ENCODE measurements around the gene BBS2. TPM values are rescaled to one million over a fixed set of nuclear protein-coding genes. Genes with fewer than 3 reads are reported as not detected.

Gene BBS2
- total and polyA plus RNA-seq, 4 donors = 7.1 to 13.8 (median 11.1) TPM

DNA sequence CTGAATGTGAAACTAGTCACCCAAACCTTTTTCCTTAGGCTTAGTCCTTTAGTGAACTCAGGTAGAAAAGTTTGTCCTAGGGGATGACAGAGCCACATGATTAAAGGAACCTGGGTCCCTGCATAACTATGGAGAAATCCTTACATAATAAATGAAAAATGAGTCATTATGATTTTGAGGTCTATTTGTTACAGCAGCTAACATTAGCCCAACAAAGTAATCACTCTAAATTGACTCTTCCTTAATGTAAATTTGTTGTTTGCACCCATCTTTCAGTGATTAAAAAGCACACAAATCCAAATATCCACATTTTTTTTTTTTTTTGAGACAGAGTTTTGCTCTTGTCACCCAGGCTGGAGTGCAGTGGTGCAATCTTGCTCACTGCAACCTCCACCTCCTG, 36.4 kb downstream of the BBS2 start:
- TF ChIP-seq TAF1 (conservative IDR thresholded peaks at IDR 0.05) = no peak
- no peak for TF ChIP-seq GABPA (IDR thresholded peaks at IDR 0.05 in 1 of 2, conservative IDR thresholded peaks at IDR 0.05 in 1 of 2)
- no peak for TF ChIP-seq HNF4G (IDR thresholded peaks at IDR 0.05)
- TF ChIP-seq, protein P1, sequence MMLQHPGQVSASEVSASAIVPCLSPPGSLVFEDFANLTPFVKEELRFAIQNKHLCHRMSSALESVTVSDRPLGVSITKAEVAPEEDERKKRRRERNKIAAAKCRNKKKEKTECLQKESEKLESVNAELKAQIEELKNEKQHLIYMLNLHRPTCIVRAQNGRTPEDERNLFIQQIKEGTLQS (IDR thresholded peaks at IDR 0.05) = no peak
- TF ChIP-seq NR2F2 (IDR thresholded peaks at IDR 0.05) = no peak
- TF ChIP-seq RXRA (IDR thresholded peaks at IDR 0.05) = no peak
- TF ChIP-seq RAD21 (IDR thresholded peaks at IDR 0.05) = no peak
- TF ChIP-seq EGR1 (IDR thresholded peaks at IDR 0.05; ENCODE audit: low read depth in 2 of 2) = no peak
- TF ChIP-seq, protein P2, sequence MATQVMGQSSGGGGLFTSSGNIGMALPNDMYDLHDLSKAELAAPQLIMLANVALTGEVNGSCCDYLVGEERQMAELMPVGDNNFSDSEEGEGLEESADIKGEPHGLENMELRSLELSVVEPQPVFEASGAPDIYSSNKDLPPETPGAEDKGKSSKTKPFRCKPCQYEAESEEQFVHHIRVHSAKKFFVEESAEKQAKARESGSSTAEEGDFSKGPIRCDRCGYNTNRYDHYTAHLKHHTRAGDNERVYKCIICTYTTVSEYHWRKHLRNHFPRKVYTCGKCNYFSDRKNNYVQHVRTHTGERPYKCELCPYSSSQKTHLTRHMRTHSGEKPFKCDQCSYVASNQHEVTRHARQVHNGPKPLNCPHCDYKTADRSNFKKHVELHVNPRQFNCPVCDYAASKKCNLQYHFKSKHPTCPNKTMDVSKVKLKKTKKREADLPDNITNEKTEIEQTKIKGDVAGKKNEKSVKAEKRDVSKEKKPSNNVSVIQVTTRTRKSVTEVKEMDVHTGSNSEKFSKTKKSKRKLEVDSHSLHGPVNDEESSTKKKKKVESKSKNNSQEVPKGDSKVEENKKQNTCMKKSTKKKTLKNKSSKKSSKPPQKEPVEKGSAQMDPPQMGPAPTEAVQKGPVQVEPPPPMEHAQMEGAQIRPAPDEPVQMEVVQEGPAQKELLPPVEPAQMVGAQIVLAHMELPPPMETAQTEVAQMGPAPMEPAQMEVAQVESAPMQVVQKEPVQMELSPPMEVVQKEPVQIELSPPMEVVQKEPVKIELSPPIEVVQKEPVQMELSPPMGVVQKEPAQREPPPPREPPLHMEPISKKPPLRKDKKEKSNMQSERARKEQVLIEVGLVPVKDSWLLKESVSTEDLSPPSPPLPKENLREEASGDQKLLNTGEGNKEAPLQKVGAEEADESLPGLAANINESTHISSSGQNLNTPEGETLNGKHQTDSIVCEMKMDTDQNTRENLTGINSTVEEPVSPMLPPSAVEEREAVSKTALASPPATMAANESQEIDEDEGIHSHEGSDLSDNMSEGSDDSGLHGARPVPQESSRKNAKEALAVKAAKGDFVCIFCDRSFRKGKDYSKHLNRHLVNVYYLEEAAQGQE (IDR thresholded peaks at IDR 0.05) = no peak
- TF ChIP-seq SP1 (IDR thresholded peaks at IDR 0.05) = no peak
- TF ChIP-seq HNF4A (conservative IDR thresholded peaks at IDR 0.05) = no peak
- no peak for TF ChIP-seq FOXA2 (IDR thresholded peaks at IDR 0.05)
- TF ChIP-seq JUND (IDR thresholded peaks at IDR 0.05) = no peak
- no peak for DNase-seq (ENCODE audit: low spot score)
- Histone ChIP-seq H3K4me3 (ENCODE audit: low read depth in 1 of 3, low read length in 3 of 3) (no peak overlapping the region), H3K9me3 (ENCODE audit: control insufficient read depth in 4 of 4, low read length in 3 of 4) (no peaks in the 10 kb centered on the region), H3K9ac (ENCODE audit: low read depth in 1 of 2, low read length in 2 of 2) (no peak overlapping the region), H3K4me1 (ENCODE audit: control insufficient read depth in 4 of 4, insufficient read depth in 4 of 4, low read length in 3 of 4) (no peaks in the 10 kb centered on the region), H3K27me3 (ENCODE audit: control insufficient read depth in 4 of 4, insufficient read depth in 4 of 4, low read length in 3 of 4) (no peaks in the 10 kb centered on the region), H3K27ac (ENCODE audit: low read depth in 1 of 2, low read length in 2 of 2) (no peak overlapping the region), H3K36me3 (ENCODE audit: control insufficient read depth in 4 of 4, insufficient read depth in 3 of 4, low read depth in 1 of 4, low read length in 3 of 4) (peaks cover 0 to 21% (median 14%) of the 10 kb centered on the region in 4 donors)

DNA sequence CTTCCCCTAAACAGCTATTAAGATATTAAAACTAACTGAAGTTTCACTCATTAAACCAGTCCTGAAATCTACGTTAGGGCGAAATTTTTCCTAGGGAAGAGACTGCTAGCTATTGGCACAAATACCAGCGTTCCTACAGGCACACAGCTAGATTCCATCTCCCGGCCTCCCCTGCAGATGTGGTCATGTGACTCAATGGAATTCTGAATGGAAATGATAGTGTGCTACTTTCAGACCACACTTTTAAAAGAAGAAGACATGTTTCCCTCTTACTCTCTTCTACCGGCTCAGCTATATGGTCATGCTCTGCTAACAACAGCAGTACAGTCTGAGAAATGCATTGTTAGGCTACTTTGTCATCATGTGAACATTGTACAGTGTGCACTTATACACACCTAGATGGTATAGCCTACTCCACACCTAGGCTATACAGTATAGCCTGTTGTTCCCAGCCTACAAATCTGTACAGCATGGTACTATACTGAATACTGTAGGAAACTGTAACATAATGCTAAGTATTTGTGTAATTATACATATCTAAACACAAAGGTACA, 37.1 kb downstream of the BBS2 start:
- 96% methylated on average over 5 of the region's 5 CpGs for whole genome bisulfite sequencing
- no peak overlapping the region for H3K27ac ChIP-seq (ENCODE audit: low read depth in 1 of 2, low read length in 2 of 2)
- TF ChIP-seq FOXA1 (IDR thresholded peaks at IDR 0.05) (no peak), JUND (IDR thresholded peaks at IDR 0.05) (no peak), SP1 (IDR thresholded peaks at IDR 0.05) (no peak), EGR1 (IDR thresholded peaks at IDR 0.05; ENCODE audit: low read depth in 2 of 2) (no peak), TAF1 (conservative IDR thresholded peaks at IDR 0.05) (no peak), RXRA (IDR thresholded peaks at IDR 0.05) (no peak)
- TF ChIP-seq, protein P1 (IDR thresholded peaks at IDR 0.05) = no peak
- TF ChIP-seq, protein P3, sequence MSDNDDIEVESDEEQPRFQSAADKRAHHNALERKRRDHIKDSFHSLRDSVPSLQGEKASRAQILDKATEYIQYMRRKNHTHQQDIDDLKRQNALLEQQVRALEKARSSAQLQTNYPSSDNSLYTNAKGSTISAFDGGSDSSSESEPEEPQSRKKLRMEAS (IDR thresholded peaks at IDR 0.05) = no peak
- TF ChIP-seq, protein P2 (IDR thresholded peaks at IDR 0.05) = no peak
- DNase-seq (ENCODE audit: low spot score) = no peak
- H3K9ac ChIP-seq (ENCODE audit: low read depth in 1 of 2, low read length in 2 of 2) = no peak overlapping the region
- H3K36me3 ChIP-seq (ENCODE audit: control insufficient read depth in 4 of 4, insufficient read depth in 3 of 4, low read depth in 1 of 4, low read length in 3 of 4) = peaks cover 0 to 21% (median 14%) of the 10 kb centered on the region in 4 donors
- H3K4me1 ChIP-seq (ENCODE audit: control insufficient read depth in 4 of 4, insufficient read depth in 4 of 4, low read length in 3 of 4) = no peaks in the 10 kb centered on the region
- no peaks in the 10 kb centered on the region for H3K9me3 ChIP-seq (ENCODE audit: control insufficient read depth in 4 of 4, low read length in 3 of 4)
- H3K4me3 ChIP-seq (ENCODE audit: low read depth in 1 of 3, low read length in 3 of 3) = no peak overlapping the region
- no peaks in the 10 kb centered on the region for H3K27me3 ChIP-seq (ENCODE audit: control insufficient read depth in 4 of 4, insufficient read depth in 4 of 4, low read length in 3 of 4)

All from liver (tissue), 9 donors.